Adrenal gland (tissue), 5 donors: ENCODE results near the gene EML6.

ENCODE experiments used
- CTCF ChIP-seq, 6 experiments: fragments of 450-650 bp in 4 of 6; fragments of 200-600 bp in 2 of 6; sonication (generic) in 1 of 6; IDR thresholded peaks; 1 replicate in 5 of 6; 2 replicates in 1 of 6; pipeline versions ENCODE4 v1.5.1 to v1.8.0; 2016 to 2021; ENCODE audit warnings: antibody characterized with exemption in 6 of 6, mild to moderate bottlenecking in 2 of 6, moderate library complexity in 1 of 6
- POLR2A ChIP-seq, 2 donors: fragments of 450-650 bp; IDR thresholded peaks; one replicate each; pipeline ENCODE4 v1.6.1; 2017; ENCODE audit warnings: antibody characterized with exemption in 2 of 2, mild to moderate bottlenecking in 2 of 2, moderate library complexity in 1 of 2
- donor health status: DM: no; HTN: no; CAD: no.

GRCh38 chr2:54962511-54962910 lies 239.0 kb downstream of the EML6 start:
- no peak for TF ChIP-seq CTCF (IDR thresholded peaks at IDR 0.05)
- no peak for TF ChIP-seq POLR2A (IDR thresholded peaks at IDR 0.05)
